ENCODE results near the gene MRPL54.

Gene MRPL54

DNA sequence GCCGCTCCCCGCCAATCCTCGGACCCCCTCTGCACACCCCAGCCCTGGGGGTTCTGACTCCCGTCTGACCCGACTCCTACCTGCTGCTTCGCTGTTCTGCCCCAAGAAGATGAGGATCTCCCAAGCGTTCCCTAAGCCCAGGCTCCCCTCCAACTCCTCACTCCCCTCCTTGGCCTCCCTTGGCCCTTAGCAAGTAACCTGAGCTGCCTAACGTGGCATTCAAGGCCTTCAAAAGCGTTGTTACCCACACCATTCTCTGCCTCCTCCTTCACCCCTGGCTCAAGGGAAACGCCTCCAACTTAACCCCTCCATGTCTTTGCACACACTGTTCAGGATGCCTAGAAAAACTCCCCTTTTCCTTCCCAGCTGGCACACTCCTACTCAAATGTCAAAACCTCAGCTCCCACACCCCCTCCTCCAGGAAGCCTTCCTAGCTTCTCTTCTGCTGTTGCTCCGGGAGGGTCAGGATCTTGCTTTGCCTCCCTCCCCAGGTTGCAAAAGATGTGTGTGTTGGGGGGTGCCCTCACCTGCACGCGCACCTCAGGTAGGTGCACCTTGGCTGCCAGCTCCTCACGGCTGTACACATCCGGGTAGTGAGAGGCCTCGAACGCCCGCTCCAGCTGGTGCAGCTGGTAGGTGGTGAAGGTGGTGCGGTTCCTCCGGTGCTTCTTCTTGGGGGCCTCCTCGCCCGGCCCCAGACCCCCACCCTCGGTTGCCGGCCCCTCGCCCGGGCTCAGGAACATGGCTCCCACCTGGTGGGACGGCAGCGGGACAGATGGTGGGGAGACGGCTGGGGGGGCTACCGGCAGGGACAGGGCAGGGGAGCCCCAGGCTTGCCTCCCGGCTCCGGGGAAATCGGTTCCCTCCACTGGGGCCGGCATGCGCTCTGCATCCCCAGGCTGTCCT, 8.8 kb downstream of the MRPL54 start:
- TF ChIP-seq, protein P1, sequence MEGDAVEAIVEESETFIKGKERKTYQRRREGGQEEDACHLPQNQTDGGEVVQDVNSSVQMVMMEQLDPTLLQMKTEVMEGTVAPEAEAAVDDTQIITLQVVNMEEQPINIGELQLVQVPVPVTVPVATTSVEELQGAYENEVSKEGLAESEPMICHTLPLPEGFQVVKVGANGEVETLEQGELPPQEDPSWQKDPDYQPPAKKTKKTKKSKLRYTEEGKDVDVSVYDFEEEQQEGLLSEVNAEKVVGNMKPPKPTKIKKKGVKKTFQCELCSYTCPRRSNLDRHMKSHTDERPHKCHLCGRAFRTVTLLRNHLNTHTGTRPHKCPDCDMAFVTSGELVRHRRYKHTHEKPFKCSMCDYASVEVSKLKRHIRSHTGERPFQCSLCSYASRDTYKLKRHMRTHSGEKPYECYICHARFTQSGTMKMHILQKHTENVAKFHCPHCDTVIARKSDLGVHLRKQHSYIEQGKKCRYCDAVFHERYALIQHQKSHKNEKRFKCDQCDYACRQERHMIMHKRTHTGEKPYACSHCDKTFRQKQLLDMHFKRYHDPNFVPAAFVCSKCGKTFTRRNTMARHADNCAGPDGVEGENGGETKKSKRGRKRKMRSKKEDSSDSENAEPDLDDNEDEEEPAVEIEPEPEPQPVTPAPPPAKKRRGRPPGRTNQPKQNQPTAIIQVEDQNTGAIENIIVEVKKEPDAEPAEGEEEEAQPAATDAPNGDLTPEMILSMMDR (IDR thresholded peaks at IDR 0.05; ENCODE audit: low read depth, low read length) = no peak
- no peak overlapping the region for H3K4me3 ChIP-seq (ENCODE audit: low read depth, low read length)

DNA sequence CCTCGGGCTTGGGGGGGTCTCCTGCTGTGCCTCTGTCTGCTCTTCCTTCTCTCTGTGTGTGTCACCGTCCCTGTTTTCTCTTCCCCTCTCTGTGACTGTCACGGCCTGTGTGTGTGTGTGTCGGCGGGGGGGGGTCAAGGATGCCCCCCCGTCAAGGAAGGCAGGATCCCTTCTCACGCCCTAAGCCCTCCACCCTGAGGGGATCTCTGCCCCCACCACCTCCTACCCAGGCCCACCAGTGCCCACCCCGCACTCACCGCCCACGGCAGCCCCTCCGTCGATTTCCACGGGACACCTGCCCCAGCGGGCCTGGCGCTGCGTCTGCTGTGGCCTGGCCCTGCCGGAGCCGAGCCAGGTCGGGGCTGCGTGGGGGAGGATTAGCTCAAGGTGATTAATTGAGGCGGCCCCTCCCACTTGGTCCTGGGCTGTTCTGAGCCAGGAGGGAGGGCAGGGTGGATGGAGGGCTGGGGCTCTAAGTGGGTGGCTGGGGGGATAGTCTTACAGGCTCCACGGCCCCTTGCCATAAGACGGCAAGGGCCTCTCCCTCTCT, 9.5 kb downstream of the MRPL54 start, which contains the start of gene RAX2:
TSS of gene RAX2 (minus strand) at position 323 of the 550 bp plus-strand sequence. CDS start 486 bp downstream, outside the sequence.
- no peak within 1 kb of the TSS for H3K4me3 ChIP-seq (ENCODE audit: low read depth, low read length)
- TF ChIP-seq, protein P1 (IDR thresholded peaks at IDR 0.05; ENCODE audit: low read depth, low read length) = no peak

DNA sequence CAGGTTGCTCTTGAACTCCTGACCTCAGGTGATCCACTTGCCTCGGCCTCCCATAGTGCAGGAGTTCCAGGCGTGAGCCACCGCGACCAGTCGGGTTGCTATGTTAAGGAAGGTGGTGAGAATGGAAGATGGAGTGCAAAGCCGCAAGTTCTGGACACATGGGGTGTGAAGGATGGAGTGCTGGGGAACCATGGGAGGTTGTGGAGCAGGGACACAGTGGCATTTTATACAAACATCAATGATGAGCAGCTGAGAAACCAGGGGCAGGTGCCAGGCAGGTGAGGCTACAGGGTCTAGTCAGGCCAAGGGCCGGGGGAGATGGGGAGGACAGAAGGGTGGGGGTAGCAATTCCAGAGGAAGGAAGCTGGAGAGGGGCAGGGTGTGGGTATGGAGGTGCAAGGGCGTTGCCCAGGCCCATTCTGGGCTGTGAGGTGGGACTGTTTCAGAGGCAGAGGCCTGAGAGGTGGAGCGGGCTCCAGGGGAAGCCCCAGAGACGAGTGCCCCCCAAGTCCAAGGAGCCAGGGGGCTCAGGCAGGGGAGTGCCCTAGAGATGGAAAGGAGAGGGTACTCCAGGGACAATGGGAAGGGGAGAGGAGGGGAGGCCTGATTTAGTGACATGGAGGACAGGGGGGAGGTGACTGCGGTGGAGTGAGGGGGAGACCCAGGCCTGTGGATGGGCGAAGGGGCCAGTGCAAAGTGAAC, 11.5 kb downstream of the MRPL54 start:
- TF ChIP-seq, protein P1 (IDR thresholded peaks at IDR 0.05; ENCODE audit: low read depth, low read length) = no peak

DNA sequence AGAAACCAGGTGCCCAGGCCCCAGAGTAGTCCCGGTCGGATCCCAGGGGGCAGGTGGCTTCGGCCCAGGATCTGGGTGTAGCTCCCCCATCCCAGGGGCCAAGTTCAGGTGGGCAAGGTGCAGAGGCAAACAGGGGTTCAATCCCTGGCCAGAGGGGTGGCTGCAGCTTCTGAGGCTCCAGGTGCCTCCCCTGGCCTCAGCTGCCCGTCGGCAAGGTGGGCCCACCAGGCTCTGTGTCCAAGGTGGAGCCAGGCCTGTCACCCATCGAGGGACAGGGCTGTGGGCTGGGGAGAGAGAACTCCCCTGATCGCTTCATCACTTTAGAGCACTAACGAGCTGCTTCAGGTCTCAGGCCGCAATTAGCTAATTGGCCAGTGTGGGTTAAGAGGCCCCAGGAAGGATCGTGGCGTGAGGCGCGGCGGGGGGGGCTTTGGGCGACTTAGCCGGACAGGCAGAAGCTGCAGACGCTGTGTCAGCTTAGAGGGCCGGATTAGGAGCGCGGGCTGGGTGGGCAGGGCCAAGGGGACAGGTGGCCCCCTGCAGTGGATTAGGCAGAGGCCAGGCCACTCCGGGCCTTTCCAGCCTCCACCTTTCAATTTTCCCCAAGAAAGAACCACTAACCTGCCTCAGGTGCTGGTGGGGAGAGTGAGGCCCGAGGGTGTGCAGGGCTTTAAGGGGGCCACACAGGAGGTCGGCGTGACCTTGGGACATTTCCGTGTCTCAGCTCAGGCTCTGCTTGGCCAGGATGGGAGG, 12.3 kb downstream of the MRPL54 start:
- TF ChIP-seq, protein P1 (IDR thresholded peaks at IDR 0.05; ENCODE audit: low read depth, low read length) = no peak

More for the DNA sequence above, 11.5 kb downstream of the MRPL54 start:
- no peak overlapping the region for H3K4me3 ChIP-seq (ENCODE audit: low read depth, low read length)

DNA sequence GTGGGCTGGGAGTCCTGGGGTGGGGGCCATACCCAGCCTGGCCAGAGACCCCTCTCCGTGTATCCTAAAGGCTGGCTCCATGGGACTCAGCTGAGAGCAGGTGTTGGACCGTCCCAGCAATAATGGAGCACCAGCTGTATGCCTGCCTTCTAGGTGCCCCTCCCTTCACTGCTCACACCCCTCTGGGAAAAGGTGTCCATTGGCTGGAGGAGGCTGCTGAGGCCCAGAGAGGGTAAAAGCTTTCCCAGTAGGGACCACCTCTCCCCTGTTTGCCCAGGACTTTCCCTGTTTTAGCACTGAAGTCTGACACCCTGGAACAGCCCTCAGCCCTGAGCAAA, 12.9 kb downstream of the MRPL54 start:
- no peak overlapping the region for H3K4me3 ChIP-seq (ENCODE audit: low read depth, low read length)
- TF ChIP-seq, protein P1 (IDR thresholded peaks at IDR 0.05; ENCODE audit: low read depth, low read length) = no peak

More for the DNA sequence above, 12.3 kb downstream of the MRPL54 start:
- no peak overlapping the region for H3K4me3 ChIP-seq (ENCODE audit: low read depth, low read length)

DNA sequence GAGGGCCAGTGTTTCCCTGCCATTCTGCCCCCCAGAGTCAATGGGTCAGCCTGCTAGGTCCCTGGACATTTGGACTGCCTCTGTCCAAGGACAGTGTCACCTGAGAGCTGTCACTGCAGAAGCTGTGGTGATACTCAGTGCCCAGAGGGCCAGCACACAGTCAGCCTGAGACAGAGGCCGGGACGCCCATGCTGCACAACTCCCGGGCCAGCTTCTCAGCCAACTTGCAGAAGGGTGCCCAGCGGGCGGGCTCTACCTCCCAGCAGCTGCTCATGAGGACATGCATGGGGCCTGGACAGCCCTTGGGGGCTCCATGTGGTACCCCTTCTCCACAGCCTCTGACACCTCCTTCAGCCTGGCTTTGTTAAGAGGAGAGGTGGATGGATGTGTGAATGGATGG, 13.3 kb downstream of the MRPL54 start:
- TF ChIP-seq, protein P1 (IDR thresholded peaks at IDR 0.05; ENCODE audit: low read depth, low read length) = no peak
- H3K4me3 ChIP-seq (ENCODE audit: low read depth, low read length) = no peak overlapping the region

Data from WI38 (cell line).